Activated B cell treated with CpG ODN at 0.5 μM for 24 hours (primary cell): ENCODE data around the gene SRM. TPM values are rescaled to one million over a fixed set of nuclear protein-coding genes. Genes with fewer than 3 reads are reported as not detected.
"Not testable (repeated sequence)": the region's sequence is repeated elsewhere in the genome, so short reads cannot be mapped to it uniquely, and the experiment has no call there.

Experiments used
- ATAC-seq: fragments of 200-7000 bp; cut with Tn5 transposase; one replicate; pipeline ENCODE4 v1.10.0; 2021; ENCODE audit warnings: low read depth, mild to moderate bottlenecking, moderate library complexity
- CTCF ChIA-PET: fragments of 350-600 bp; sonication (Branson Sonifier 250); formaldehyde crosslinking; loops from one replicate; lab custom pipeline; 2021; ENCODE audit warnings: antibody characterized with exemption; lab: Charles Lee
- POLR2A ChIA-PET: fragments of 350-600 bp; sonication (Branson Sonifier 250); formaldehyde crosslinking; loops from one replicate; lab custom pipeline; 2021; ENCODE audit warnings: antibody characterized with exemption; lab: Charles Lee
- DNase-seq: peaks from one replicate; pipeline ENCODE4 v3.0.0; 2022
- H3K27ac Mint-ChIP-seq: one replicate; pipeline ENCODE4 v1.8.0; 2020; ENCODE audit warnings: mixed read lengths
- H3K27me3 Mint-ChIP-seq: one replicate; pipeline ENCODE4 v1.8.0; 2021; ENCODE audit warnings: mixed read lengths
- H3K36me3 Mint-ChIP-seq: one replicate; pipeline ENCODE4 v1.8.0; 2021; ENCODE audit warnings: low read depth, mixed read lengths
- H3K4me1 Mint-ChIP-seq: one replicate; pipeline ENCODE4 v1.8.0; 2021; ENCODE audit warnings: mixed read lengths
- H3K4me3 Mint-ChIP-seq: one replicate; pipeline ENCODE4 v1.8.0; 2020; ENCODE audit warnings: mild to moderate bottlenecking, mixed read lengths
- H3K9me3 Mint-ChIP-seq: one replicate; pipeline ENCODE4 v1.8.0; 2020; ENCODE audit warnings: mixed read lengths
- intact Hi-C: fragments of 100-400 bp; cut with micrococcal nuclease; formaldehyde crosslinking; loops from one replicate; pipeline ENCODE4 v1.15.1; 2024
- total RNA-seq: library from RNA; stranded (reverse); gene quantifications from 2 replicates; pipeline ENCODE4 v1.2.3, GENCODE V29; 2022
- TF ChIP-seq, protein P1 (sequence below): fragments of 200-600 bp; IDR thresholded peaks from one replicate; pipeline ENCODE4 v1.8.0; 2022; ENCODE audit warnings: antibody characterized with exemption, mild to moderate bottlenecking

The SRM gene
- total RNA-seq, 1 donor from 2014 or later = 106 TPM

DNA sequence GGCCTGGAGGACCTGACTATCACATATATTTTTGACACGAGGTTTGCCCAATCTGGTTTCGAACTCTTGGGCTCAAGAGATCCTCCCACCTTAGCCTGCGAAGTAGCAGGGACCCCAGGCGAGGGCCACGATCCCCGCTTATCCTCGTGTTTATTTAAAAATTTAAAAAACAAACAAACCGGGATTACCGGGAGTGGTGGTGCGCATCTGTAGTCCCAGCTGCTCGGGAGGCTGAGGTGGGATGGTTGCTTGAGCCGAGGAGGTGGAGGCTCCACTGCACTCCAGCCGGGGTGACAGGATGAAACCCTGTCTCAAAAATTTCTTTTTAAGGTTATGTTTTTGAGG, 40.3 kb upstream of the SRM start:
- no peak for DNase-seq
- ChIA-PET CTCF (no interaction called here), POLR2A (interaction anchor here (0.6 to 3.4 kb wide), 12 partner anchors 9 to 810 kb away, joined by 3 to 25 read pairs (median 5); partner anchors contain the start of genes MTOR, SRM and TARDBP)
- no peaks in the 10 kb centered on the region for H3K27me3 Mint-ChIP-seq
- peaks cover 26% of the 10 kb centered on the region for H3K36me3 Mint-ChIP-seq
- TF ChIP-seq, protein P1, sequence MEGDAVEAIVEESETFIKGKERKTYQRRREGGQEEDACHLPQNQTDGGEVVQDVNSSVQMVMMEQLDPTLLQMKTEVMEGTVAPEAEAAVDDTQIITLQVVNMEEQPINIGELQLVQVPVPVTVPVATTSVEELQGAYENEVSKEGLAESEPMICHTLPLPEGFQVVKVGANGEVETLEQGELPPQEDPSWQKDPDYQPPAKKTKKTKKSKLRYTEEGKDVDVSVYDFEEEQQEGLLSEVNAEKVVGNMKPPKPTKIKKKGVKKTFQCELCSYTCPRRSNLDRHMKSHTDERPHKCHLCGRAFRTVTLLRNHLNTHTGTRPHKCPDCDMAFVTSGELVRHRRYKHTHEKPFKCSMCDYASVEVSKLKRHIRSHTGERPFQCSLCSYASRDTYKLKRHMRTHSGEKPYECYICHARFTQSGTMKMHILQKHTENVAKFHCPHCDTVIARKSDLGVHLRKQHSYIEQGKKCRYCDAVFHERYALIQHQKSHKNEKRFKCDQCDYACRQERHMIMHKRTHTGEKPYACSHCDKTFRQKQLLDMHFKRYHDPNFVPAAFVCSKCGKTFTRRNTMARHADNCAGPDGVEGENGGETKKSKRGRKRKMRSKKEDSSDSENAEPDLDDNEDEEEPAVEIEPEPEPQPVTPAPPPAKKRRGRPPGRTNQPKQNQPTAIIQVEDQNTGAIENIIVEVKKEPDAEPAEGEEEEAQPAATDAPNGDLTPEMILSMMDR = no peak
- no peaks in the 10 kb centered on the region for H3K9me3 Mint-ChIP-seq
- H3K4me1 Mint-ChIP-seq = peaks cover 15% of the 10 kb centered on the region
- ATAC-seq = no peak
- intact Hi-C loops = no loop called here
- H3K4me3 Mint-ChIP-seq = peak overlapping the region; percentile 95
- peak overlapping the region; percentile 93 for H3K27ac Mint-ChIP-seq

DNA sequence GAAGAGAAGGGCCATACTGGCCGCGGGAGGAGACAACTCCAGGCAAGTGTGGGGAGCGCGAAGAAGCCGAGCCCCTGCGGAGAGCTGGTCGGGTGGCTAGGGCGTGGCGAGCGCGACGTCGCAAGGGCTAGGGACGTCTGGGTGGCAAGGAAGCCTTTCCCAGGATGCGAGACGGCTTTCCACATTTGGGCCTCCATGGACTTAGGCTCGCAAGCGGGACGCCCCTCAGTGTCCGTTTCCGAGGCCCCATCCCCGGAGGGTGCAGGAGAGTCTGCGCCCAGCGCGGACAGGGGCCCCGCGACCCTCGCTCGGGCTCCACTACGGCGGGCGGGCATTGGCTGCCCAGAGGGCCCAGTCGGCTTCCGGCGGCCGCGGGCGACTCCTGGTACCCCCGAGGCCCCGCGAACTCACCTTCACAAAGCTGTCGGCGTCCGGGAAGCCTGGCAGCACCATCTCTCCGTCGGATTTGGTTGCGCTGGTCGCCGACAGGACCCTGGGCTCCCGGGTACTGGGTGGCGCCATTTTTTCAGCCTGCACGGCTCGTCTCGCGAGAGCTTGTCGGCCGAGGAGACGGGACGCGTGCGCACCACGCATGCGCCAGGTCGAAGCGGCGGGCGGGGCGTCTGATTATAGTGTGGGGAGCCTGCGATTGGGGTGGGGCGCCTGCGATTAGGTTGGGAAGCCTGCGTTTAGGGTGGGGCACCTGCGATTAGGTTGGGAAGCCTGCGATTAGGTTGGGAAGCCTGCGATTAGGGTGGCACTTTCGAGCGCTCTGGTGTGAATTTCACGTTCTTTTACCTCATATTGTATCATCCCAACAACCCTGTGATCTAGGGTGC, 39.7 kb upstream of the SRM start, which contains the start of gene EXOSC10:
Gene EXOSC10, minus strand, starts transcription at position 560 of the 839 bp plus-strand sequence. Its CDS starts 38 bp downstream, at position 522.
- TF ChIP-seq, protein P1 = no peak
- Mint-ChIP-seq H3K27ac (peak within 1 kb of the TSS; percentile 93), H3K9me3 (no peaks in the 10 kb centered on the region), H3K27me3 (no peaks in the 10 kb centered on the region), H3K4me1 (peaks cover 15% of the 10 kb centered on the region), H3K36me3 (peaks cover 26% of the 10 kb centered on the region), H3K4me3 (peak within 1 kb of the TSS; percentile 95)
- ATAC-seq (peak; percentile 97), DNase-seq (peak; percentile 94)
- CTCF ChIA-PET = interaction anchor here (0.6 to 1.3 kb wide), 3 partner anchors 62 to 1216 kb away, joined by 3 to 4 read pairs (median 3); no protein-coding TSS in a partner anchor
- intact Hi-C loops = loop anchor here (1.0 kb wide), 2 partner anchors 39 to 163 kb away; partner anchors contain the start of genes MTOR and SRM
- POLR2A ChIA-PET = interaction anchor here (0.6 to 3.4 kb wide), 17 partner anchors 9 to 1356 kb away, joined by 3 to 25 read pairs (median 4); partner anchors contain the start of genes MTOR, SRM and TARDBP

- intact Hi-C loops = loop anchor here (1.0 kb wide), 2 partner anchors 39 to 163 kb away; partner anchors contain the start of genes MTOR and SRM
- CTCF ChIA-PET = interaction anchor here (1.2 to 1.4 kb wide), 3 partner anchors 62 to 547 kb away, joined by 3 to 4 read pairs (median 3); no protein-coding TSS in a partner anchor
- H3K9me3 Mint-ChIP-seq = no peaks in the 10 kb centered on the region
- peak overlapping the region; percentile 95 for H3K4me3 Mint-ChIP-seq
- peak overlapping the region; percentile 93 for H3K27ac Mint-ChIP-seq
- H3K4me1 Mint-ChIP-seq = peaks cover 15% of the 10 kb centered on the region
- POLR2A ChIA-PET = interaction anchor here (0.6 to 3.4 kb wide), 10 partner anchors 8 to 811 kb away, joined by 3 to 25 read pairs (median 6); partner anchors contain the start of genes MTOR, SRM and TARDBP
- H3K27me3 Mint-ChIP-seq = no peaks in the 10 kb centered on the region
- DNase-seq = no peak
- TF ChIP-seq, protein P1 = no peak
- ATAC-seq = no peak
- peaks cover 29% of the 10 kb centered on the region for H3K36me3 Mint-ChIP-seq
Observed at GRCh38 chr1:11098931-11099309, 39.1 kb upstream of the SRM start.

GRCh38 chr1:11083784-11084183, 24.0 kb upstream of the SRM start:
- not testable (repeated sequence) for H3K9me3 Mint-ChIP-seq
- peaks cover 67% of the 10 kb centered on the region for H3K36me3 Mint-ChIP-seq

DNA sequence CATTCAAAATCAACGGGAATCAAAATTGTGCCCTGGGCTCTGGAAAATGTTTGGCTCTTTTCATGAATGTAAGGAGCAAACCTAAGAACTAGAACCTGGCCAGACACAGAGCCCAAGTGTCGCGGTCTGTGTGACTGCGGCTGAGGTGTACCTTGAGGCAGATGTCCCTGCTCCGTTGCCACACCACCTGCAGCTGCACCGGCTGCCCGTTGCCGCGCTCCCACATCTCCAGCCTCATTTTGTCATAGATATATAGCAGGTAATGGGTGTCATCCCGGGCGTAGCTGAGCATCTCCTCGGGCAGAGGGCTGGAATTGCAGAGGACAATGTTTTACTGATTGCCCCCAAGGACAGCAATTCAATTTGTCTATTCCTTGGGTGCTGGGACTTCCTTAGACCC, 21.1 kb upstream of the SRM start:
- Mint-ChIP-seq H3K27me3 (no peaks in the 10 kb centered on the region), H3K4me1 (no peaks in the 10 kb centered on the region), H3K4me3 (no peak overlapping the region), H3K36me3 (peaks cover 64% of the 10 kb centered on the region), H3K9me3 (no peaks in the 10 kb centered on the region), H3K27ac (no peak overlapping the region)
- TF ChIP-seq, protein P1 = no peak
- intact Hi-C loops = no loop called here
- no peak for ATAC-seq
- no peak for DNase-seq
- ChIA-PET CTCF (no interaction called here), POLR2A (no interaction called here)

More at GRCh38 chr1:11083784-11084183, 24.0 kb upstream of the SRM start:
- H3K4me3 Mint-ChIP-seq, DNase-seq, H3K4me1 Mint-ChIP-seq, H3K27ac Mint-ChIP-seq, POLR2A ChIA-PET, CTCF ChIA-PET, intact Hi-C loops, ATAC-seq, H3K27me3 Mint-ChIP-seq: not testable (repeated sequence)
